SK-N-SH treated with all-trans-retinoic acid at 6 μM for 48 hours (cell line): ENCODE data around the gene DNM1.

Experiments used
- GLIS3 ChIP-seq: fragments of 250-450 bp; sonication (Bioruptor Pico); IDR thresholded peaks from 2 replicates; pipeline ENCODE4 v1.5.0; 2020; ENCODE audit warnings: mild to moderate bottlenecking, moderate library complexity
- POU6F1 ChIP-seq: fragments of 250-450 bp; sonication (Bioruptor Pico); IDR thresholded peaks from 2 replicates; pipeline ENCODE4 v1.8.0; 2021; ENCODE audit warnings: low read depth, mild to moderate bottlenecking, moderate library complexity, borderline replicate concordance
- PPARA ChIP-seq: fragments of 250-450 bp; sonication (Bioruptor Pico); IDR thresholded peaks from 2 replicates; pipeline ENCODE4 v1.5.0; 2020; ENCODE audit warnings: mild to moderate bottlenecking, borderline replicate concordance
- ZFP3 ChIP-seq: fragments of 250-450 bp; sonication (Bioruptor Pico); IDR thresholded peaks from 2 replicates; pipeline ENCODE4 v1.5.0; 2020; ENCODE audit warnings: mild to moderate bottlenecking, moderate library complexity
- ZFP30 ChIP-seq: fragments of 450-650 bp; formaldehyde crosslinking; IDR thresholded peaks from 2 replicates; pipeline ENCODE4 v1.5.0; 2022; ENCODE audit warnings: mild to moderate bottlenecking, moderate library complexity

GRCh38 chr9:128271512-128271911, 68.3 kb downstream of the DNM1 start:
- TF ChIP-seq ZFP3 (CRISPR knock-in tag): no peak
- no peak for TF ChIP-seq ZFP30 (CRISPR knock-in tag)
- TF ChIP-seq POU6F1 (CRISPR knock-in tag): no peak
- TF ChIP-seq GLIS3: no peak
- TF ChIP-seq PPARA (CRISPR knock-in tag): no peak
